ENCODE data around the gene ZNF628. TPM values are rescaled to one million over a fixed set of nuclear protein-coding genes. Genes with fewer than 3 reads are reported as not detected.

Gene ZNF628
- total RNA-seq, 4 donors from 2014 or later: 2.4 to 13.0 (median 4.9) TPM

DNA sequence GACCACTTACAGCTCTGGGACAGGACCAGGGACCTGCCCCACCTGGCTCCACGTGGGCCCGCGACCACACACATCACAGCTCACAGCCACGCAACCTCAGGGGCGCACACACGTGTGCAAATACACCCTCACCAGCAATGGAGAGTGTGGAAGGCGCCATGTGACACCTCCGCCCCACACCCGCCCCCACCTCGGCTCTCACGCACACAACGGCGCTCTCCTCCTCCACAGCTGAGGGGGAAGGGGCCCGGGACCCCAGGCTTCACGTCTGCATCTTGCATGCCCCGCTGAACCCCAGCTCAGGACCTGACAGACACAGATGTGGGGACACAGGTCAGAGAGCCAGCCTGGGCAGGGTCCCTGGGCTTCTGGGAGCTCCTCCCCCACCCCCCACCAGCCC, 26.9 kb upstream of the ZNF628 start:
- peaks cover 0 to 25% (median 14%) of the 10 kb centered on the region in 3 donors for H3K4me1 ChIP-seq
- no peak for ATAC-seq
- peaks cover 72% of the 10 kb centered on the region for H3K27me3 ChIP-seq
- no peaks in the 10 kb centered on the region for H3K36me3 ChIP-seq
- H3K9me3 ChIP-seq: no peaks in the 10 kb centered on the region
- no peak overlapping the region for H3K4me3 ChIP-seq
- WGBS, 2 donors (ENCODE audit: low coverage in 1 of 2): 41% methylated on average over 5 of the region's 16 CpGs; no CpG with 5 or more reads in 1 of the 2 donors
- no peak overlapping the region for H3K27ac ChIP-seq
- TF ChIP-seq, protein P1, sequence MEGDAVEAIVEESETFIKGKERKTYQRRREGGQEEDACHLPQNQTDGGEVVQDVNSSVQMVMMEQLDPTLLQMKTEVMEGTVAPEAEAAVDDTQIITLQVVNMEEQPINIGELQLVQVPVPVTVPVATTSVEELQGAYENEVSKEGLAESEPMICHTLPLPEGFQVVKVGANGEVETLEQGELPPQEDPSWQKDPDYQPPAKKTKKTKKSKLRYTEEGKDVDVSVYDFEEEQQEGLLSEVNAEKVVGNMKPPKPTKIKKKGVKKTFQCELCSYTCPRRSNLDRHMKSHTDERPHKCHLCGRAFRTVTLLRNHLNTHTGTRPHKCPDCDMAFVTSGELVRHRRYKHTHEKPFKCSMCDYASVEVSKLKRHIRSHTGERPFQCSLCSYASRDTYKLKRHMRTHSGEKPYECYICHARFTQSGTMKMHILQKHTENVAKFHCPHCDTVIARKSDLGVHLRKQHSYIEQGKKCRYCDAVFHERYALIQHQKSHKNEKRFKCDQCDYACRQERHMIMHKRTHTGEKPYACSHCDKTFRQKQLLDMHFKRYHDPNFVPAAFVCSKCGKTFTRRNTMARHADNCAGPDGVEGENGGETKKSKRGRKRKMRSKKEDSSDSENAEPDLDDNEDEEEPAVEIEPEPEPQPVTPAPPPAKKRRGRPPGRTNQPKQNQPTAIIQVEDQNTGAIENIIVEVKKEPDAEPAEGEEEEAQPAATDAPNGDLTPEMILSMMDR (IDR thresholded peaks at IDR 0.05): no peak
- no peak for TF ChIP-seq POLR2AphosphoS5 (IDR thresholded peaks at IDR 0.05)
- no peak for TF ChIP-seq EP300 (IDR thresholded peaks at IDR 0.05)
- no peak for TF ChIP-seq POLR2A (IDR thresholded peaks at IDR 0.05)

DNA sequence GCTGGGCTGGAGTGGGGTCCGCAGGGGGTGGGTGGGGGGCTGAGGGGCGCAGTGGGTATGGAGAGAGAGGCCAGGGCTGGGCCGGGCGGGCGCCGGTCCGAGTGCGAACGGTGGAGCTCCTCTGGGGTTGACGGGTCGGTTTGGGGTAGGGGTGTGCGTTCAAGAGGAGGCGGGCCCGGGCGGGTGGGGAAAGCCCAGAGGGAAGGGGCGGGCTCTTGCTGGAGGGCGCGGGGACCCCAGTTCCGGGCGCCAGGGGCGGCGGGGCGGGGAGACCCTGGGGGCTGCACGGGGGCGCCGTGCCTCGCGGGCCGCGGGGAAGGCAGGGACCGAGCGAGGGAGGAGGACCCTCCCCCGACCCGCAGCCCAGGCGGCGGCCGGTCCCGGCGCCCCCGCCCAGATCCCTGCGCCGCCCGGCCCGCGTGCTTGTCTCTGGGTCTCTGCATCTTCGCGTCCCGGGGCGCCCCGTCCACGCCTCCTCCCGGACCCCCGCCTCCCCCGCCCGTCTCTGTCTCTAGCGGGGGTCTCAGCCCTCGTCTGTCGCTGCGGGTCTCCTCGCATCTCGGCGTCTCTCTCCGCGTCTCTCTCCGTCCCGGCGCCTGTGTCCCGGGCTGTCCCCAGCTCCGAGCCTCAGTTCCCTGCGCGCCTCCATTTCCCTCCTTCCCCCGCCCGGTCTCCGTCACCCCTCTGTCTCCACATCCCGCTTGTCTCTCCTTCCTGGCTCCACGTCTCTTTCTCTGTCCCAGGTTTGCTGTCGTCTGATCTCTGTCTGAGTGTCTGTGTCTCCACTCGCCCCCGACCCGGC, 25.1 kb upstream of the ZNF628 start:
- TF ChIP-seq POLR2A (IDR thresholded peaks at IDR 0.05) (no peak), EP300 (IDR thresholded peaks at IDR 0.05) (no peak), POLR2AphosphoS5 (IDR thresholded peaks at IDR 0.05) (no peak)
- TF ChIP-seq, protein P1 (IDR thresholded peaks at IDR 0.05): no peak
- Histone ChIP-seq H3K27me3 (peaks cover 54% of the 10 kb centered on the region), H3K4me1 (peaks cover 0 to 25% (median 14%) of the 10 kb centered on the region in 3 donors), H3K27ac (no peak overlapping the region), H3K9me3 (no peaks in the 10 kb centered on the region), H3K36me3 (peaks cover 0 to 18% of the 10 kb centered on the region in 2 donors), H3K4me3 (peak overlapping the region in 1 of 2 donors; percentile 25)
- 2 to 4% methylated on average over 11 to 12 of the region's 80 CpGs for WGBS, 2 donors (ENCODE audit: low coverage in 1 of 2)
- ATAC-seq: no peak

DNA sequence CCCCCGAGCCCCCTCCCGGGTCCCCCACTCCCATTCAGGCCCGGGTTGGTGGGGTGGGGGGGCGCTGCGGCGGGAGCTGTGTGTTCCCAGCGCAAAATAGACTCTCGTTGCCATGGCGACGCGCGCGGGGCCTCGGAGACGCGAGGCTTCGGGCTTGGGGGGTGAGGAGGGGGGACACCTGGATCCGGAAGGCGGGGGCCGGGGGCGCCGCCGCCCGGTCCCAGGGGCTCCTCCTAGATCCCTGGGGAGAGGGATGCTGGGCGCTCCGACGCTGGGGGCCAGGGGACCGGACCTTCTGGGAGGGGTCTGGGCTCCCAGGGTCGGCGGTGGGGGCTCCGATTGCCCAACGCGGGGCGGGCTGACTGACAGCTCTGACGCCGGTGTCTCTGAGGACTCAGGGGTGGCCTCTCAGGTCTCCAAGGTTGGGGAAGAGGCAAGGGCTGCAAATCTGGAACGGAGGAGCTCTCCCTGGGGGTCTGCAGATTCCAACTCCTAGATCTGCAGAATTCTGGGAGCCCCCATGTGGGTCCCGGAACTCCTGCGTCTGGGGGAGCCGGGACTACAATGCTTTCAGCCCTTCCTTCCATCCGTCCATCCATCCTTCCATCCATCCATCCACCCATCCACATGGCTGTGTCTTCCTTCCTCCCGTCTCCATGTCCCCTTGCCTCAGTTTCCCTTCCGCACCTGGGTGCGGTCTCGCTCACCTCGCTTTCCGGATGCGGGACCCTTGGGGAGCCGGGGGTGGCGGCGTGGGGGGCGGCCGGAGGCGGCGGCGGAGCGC, 24.3 kb upstream of the ZNF628 start:
- Histone ChIP-seq H3K27me3 (peaks cover 46% of the 10 kb centered on the region), H3K4me1 (peaks cover 0 to 25% (median 14%) of the 10 kb centered on the region in 3 donors), H3K4me3 (peak overlapping the region in 1 of 2 donors; percentile 33), H3K9me3 (no peaks in the 10 kb centered on the region), H3K27ac (no peak overlapping the region), H3K36me3 (peaks cover 0 to 25% of the 10 kb centered on the region in 2 donors)
- ATAC-seq: no peak
- WGBS, 2 donors (ENCODE audit: low coverage in 1 of 2): 0% methylated on average over 5 of the region's 57 CpGs; no CpG with 5 or more reads in 1 of the 2 donors
- TF ChIP-seq POLR2AphosphoS5 (IDR thresholded peaks at IDR 0.05): no peak
- TF ChIP-seq POLR2A (IDR thresholded peaks at IDR 0.05): no peak
- TF ChIP-seq EP300 (IDR thresholded peaks at IDR 0.05): no peak
- TF ChIP-seq, protein P1 (IDR thresholded peaks at IDR 0.05): no peak

DNA sequence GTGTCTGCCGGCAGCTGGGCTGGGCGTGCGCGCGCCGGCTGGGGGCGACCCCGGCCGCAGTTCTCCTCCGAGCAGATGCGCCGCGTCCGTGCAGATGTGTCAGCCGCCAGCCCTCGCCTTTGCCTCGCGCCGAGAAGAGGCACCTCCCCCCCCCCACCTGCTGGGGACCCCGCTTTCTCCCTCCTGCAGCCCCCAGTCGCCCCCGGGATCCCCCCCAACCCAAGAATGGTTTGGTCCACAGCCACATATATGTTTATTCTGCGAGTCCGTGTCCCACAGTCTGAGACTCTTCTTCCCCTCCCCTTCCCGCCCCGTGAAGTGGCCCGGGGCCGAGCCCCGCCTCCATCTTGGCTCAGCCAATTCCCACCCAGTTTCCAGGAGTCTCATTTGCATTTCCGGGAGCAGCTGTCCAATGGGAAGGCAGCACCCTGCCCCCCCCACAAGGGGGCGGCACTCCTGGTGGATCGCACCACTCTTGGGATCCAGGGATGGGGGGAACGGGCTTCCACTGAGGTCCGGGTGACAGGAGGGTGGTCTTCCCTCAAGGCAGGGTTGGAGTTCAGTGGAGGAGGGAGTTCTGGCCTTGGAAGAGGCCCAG, 23.6 kb upstream of the ZNF628 start:
- Histone ChIP-seq H3K9me3 (no peaks in the 10 kb centered on the region), H3K27ac (no peak overlapping the region), H3K4me1 (peaks cover 0 to 25% (median 14%) of the 10 kb centered on the region in 3 donors), H3K4me3 (peak overlapping the region in 1 of 2 donors; percentile 33), H3K27me3 (peaks cover 40% of the 10 kb centered on the region), H3K36me3 (peaks cover 0 to 26% of the 10 kb centered on the region in 2 donors)
- ATAC-seq: peak; percentile 79
- TF ChIP-seq POLR2A (IDR thresholded peaks at IDR 0.05) (no peak), EP300 (IDR thresholded peaks at IDR 0.05) (no peak), POLR2AphosphoS5 (IDR thresholded peaks at IDR 0.05) (no peak)
- TF ChIP-seq, protein P1 (IDR thresholded peaks at IDR 0.05): no peak
- no CpG with 5 or more reads among the region's 34 CpGs for WGBS, 2 donors (ENCODE audit: low coverage in 1 of 2)

All from gastroesophageal sphincter (tissue), 4 donors.